Measurements from ENCODE around the gene CEP85. TPM values are rescaled to one million over a fixed set of nuclear protein-coding genes. Genes with fewer than 3 reads are reported as not detected.

Gene CEP85
- total RNA-seq, 1 donor from 2014 or later, result 14.6 TPM

- no peak for DNase-seq (ENCODE audit: low read depth)
- TF ChIP-seq, protein P1, sequence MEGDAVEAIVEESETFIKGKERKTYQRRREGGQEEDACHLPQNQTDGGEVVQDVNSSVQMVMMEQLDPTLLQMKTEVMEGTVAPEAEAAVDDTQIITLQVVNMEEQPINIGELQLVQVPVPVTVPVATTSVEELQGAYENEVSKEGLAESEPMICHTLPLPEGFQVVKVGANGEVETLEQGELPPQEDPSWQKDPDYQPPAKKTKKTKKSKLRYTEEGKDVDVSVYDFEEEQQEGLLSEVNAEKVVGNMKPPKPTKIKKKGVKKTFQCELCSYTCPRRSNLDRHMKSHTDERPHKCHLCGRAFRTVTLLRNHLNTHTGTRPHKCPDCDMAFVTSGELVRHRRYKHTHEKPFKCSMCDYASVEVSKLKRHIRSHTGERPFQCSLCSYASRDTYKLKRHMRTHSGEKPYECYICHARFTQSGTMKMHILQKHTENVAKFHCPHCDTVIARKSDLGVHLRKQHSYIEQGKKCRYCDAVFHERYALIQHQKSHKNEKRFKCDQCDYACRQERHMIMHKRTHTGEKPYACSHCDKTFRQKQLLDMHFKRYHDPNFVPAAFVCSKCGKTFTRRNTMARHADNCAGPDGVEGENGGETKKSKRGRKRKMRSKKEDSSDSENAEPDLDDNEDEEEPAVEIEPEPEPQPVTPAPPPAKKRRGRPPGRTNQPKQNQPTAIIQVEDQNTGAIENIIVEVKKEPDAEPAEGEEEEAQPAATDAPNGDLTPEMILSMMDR (conservative IDR thresholded peaks at IDR 0.05; ENCODE audit: low read depth, low read length), result peak; percentile 85
- no peak overlapping the region for H3K4me3 ChIP-seq (ENCODE audit: low read depth, low read length)
Measured at GRCh38 chr1:26284597-26285347, 50.8 kb downstream of the CEP85 start.

GRCh38 chr1:26285366-26286063 lies 51.5 kb downstream of the CEP85 start:
- DNase-seq (ENCODE audit: low read depth), result no peak
- H3K4me3 ChIP-seq (ENCODE audit: low read depth, low read length), result no peak overlapping the region
- TF ChIP-seq, protein P1 (conservative IDR thresholded peaks at IDR 0.05; ENCODE audit: low read depth, low read length), result peak; percentile 49

DNA sequence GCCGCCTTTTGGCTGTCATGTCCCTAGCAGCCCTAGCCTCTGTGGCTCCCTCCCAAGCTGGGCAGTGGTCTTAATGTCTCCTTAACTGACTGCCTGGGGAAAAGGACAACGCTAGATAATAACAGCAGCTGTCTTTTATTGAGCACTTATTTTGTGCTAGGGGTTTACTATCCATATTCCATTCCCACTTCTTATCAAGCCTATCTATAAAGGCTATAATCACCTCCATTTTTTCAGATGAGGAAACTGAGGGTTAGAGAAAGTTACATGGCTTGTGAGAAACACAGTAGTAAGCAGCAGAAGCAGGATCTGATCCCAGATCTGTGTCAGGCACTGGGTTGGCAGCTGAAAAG lies 52.0 kb downstream of the CEP85 start:
- TF ChIP-seq, protein P1 (conservative IDR thresholded peaks at IDR 0.05; ENCODE audit: low read depth, low read length), result no peak
- no peak overlapping the region for H3K4me3 ChIP-seq (ENCODE audit: low read depth, low read length)
- no peak for DNase-seq (ENCODE audit: low read depth)

DNA sequence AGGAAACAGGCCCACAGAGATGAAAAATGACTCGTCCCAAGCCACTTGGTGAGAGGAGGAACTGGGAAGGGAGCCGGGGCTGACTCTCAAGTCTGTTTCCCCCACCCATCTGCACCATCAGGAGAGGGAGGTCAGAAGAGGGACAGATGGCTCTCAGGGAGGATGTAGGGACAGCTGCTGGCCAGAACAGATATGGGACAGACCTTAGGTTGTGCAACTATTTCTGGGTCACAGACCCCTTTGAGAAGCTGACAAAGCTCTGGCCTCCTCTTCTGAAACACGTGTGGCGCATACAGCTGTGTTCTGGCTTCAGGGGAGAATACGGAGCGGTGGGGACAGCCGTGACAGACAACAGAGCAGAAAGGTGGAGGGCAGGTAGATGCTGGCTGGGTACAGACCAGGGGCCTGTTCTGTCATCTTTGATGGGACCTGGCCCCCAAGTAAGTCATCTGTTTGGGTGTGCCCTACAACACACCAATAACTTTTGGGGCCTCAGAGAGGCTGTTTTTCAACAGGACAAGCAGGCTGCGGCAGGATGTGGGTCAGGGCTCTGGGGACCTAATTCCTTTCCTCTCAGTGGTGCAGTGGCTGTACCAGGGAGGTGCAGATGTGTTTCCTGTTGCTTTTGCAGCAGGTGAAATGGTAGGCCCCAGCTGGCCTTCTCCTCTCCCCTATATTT lies 53.2 kb downstream of the CEP85 start:
- DNase-seq (ENCODE audit: low read depth), result no peak
- TF ChIP-seq, protein P1 (conservative IDR thresholded peaks at IDR 0.05; ENCODE audit: low read depth, low read length), result no peak
- no peak overlapping the region for H3K4me3 ChIP-seq (ENCODE audit: low read depth, low read length)

GRCh38 chr1:26287811-26288210 lies 53.8 kb downstream of the CEP85 start:
- no peak for DNase-seq (ENCODE audit: low read depth)
- TF ChIP-seq, protein P1 (conservative IDR thresholded peaks at IDR 0.05; ENCODE audit: low read depth, low read length), result no peak
- H3K4me3 ChIP-seq (ENCODE audit: low read depth, low read length), result no peak overlapping the region

DNA sequence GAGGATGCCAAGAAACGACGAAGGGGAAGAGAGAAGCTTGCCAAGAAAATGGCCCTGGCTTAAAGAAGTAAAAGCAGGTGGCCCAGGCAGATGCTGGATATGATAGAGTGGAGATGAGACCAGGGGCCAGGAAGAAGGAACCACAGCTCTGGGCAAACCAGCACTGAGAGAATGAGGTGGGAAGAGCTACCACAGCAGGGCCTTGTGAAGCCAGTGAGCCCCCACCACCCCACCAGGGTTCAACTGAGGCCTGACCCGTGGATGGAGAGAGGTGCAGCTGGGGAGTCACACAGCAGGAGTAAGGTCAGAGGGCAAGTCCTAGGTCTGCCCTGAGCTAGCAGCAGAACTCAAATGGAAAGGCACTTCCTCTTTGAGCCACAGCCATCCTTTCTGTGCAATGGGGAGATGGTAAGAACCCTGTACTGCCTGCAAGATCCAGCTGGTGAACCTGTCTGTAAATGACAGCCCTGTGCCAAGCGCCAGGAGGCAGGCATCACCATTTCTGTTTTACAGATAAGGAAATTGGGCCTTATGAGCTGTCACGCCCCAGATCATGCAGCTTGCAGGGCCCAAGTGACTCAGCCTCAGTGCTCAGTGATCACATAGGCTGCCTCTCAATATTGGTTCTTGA lies 54.4 kb downstream of the CEP85 start:
- TF ChIP-seq, protein P1 (conservative IDR thresholded peaks at IDR 0.05; ENCODE audit: low read depth, low read length), result no peak
- DNase-seq (ENCODE audit: low read depth), result no peak
- H3K4me3 ChIP-seq (ENCODE audit: low read depth, low read length), result no peak overlapping the region

Data from epithelial cell of proximal tubule (primary cell).